ENCODE data around the gene PGLYRP4. TPM values are rescaled to one million over a fixed set of nuclear protein-coding genes. Genes with fewer than 3 reads are reported as not detected.

The PGLYRP4 gene
- total and polyA plus RNA-seq, 2 of the 4 experiments (the other 2 are of a cell fraction) = not detected

GRCh38 chr1:153365696-153366095, 17.1 kb upstream of the PGLYRP4 start:
- Histone ChIP-seq H4K20me1 (ENCODE audit: insufficient read depth, low read length) (no peaks in the 10 kb centered on the region), H3K27ac (ENCODE audit: insufficient read depth, low read length) (no peak overlapping the region), H4K8ac (ENCODE audit: low read depth in 2 of 2, low read length in 2 of 2) (no peak overlapping the region), H3K4me3 (ENCODE audit: insufficient read depth, low read depth, low read length) (no peak overlapping the region), H3K23ac (ENCODE audit: low read depth, low read length) (no peak overlapping the region), H3K27me3 (ENCODE audit: control insufficient read depth, insufficient read depth, low read length) (peaks cover 6% of the 10 kb centered on the region), H3K14ac (replicated peaks; ENCODE audit: low read depth, low read length) (no peak overlapping the region), H3K4me2 (ENCODE audit: low read depth, low read length) (no peak overlapping the region), H3K56ac (ENCODE audit: extremely low read depth, insufficient read depth, low read length) (no peak overlapping the region), H3K18ac (ENCODE audit: low read depth, low read length) (no peak overlapping the region), H2BK5ac (ENCODE audit: low read depth, low read length, poor library complexity, severe bottlenecking) (no peak overlapping the region), H2BK20ac (ENCODE audit: low read depth, low read length) (no peak overlapping the region), H2BK15ac (ENCODE audit: low read depth, low read length) (no peak overlapping the region), H2AK5ac (ENCODE audit: low read depth, low read length) (no peak overlapping the region), H3K4ac (ENCODE audit: low read depth, low read length) (no peak overlapping the region), H3K36me3 (ENCODE audit: control insufficient read depth, insufficient read depth, low read length) (no peaks in the 10 kb centered on the region), H3K9me1 (ENCODE audit: insufficient read depth, low read length) (no peaks in the 10 kb centered on the region), H3K9me3 (ENCODE audit: control insufficient read depth, insufficient read depth, low read length) (no peaks in the 10 kb centered on the region), H4K5ac (ENCODE audit: low read depth, low read length) (no peak overlapping the region), H3K79me1 (ENCODE audit: low read depth in 1 of 2, low read length in 2 of 2) (no peaks in the 10 kb centered on the region), H3K9ac (ENCODE audit: low read depth, low read length) (no peak overlapping the region), H2AK9ac (replicated peaks; ENCODE audit: low read depth, low read length, poor library complexity) (no peak overlapping the region), H2AFZ (replicated peaks; ENCODE audit: low read length, poor library complexity) (no peak overlapping the region), H2BK120ac (ENCODE audit: low read depth, low read length) (no peak overlapping the region), H3K4me1 (ENCODE audit: control insufficient read depth, insufficient read depth, low read length) (no peaks in the 10 kb centered on the region), H4K91ac (ENCODE audit: insufficient read depth, low read depth, low read length) (no peak overlapping the region)
- in situ Hi-C loops (cut with MboI; ENCODE audit: low sequenced_read_pairs) = no loop called here
- WGBS, 2 experiments (ENCODE audit: extremely low coverage in 2 of 2, insufficient read length in 1 of 2) = no CpG with 5 or more reads among the region's 8 CpGs
- no peak for TF ChIP-seq FOS (IDR thresholded peaks at IDR 0.05; ENCODE audit: low read depth, low read length)
- TF ChIP-seq CEBPB (IDR thresholded peaks at IDR 0.05; ENCODE audit: low read depth, low read length) = no peak
- TF ChIP-seq MAFK (IDR thresholded peaks at IDR 0.05; ENCODE audit: low read depth, low read length) = no peak
- TF ChIP-seq NFE2L2 (IDR thresholded peaks at IDR 0.05; ENCODE audit: low read depth, low read length) = no peak
- no peak for TF ChIP-seq BHLHE40 (IDR thresholded peaks at IDR 0.05; ENCODE audit: low read depth, low read length)
- no peak for TF ChIP-seq MAZ (IDR thresholded peaks at IDR 0.05; ENCODE audit: borderline replicate concordance, low read depth, low read length)
- no peak for TF ChIP-seq SMC3 (IDR thresholded peaks at IDR 0.05; ENCODE audit: low read depth, low read length)
- TF ChIP-seq RFX5 (IDR thresholded peaks at IDR 0.05; ENCODE audit: low read depth, low read length) = no peak
- TF ChIP-seq ELK1 (IDR thresholded peaks at IDR 0.05; ENCODE audit: borderline replicate concordance, low read depth, low read length) = no peak
- no peak for TF ChIP-seq CHD1 (IDR thresholded peaks at IDR 0.05; ENCODE audit: low read depth, low read length)
- TF ChIP-seq POLR2A (IDR thresholded peaks at IDR 0.05; ENCODE audit: low read depth, low read length) = no peak
- ChIA-PET CTCF (no interaction called here), POLR2A (ENCODE audit: unreplicated experiment) (no interaction called here)
- ATAC-seq (ENCODE audit: low read depth) (no peak), DNase-seq (no peak)
- BruUV-seq (replicated peaks) = no TSS peak
- intact Hi-C loops (cut with micrococcal nuclease) = no loop called here
- dilution Hi-C loops (cut with HindIII; ENCODE audit: low sequenced_read_pairs, unreplicated experiment) = no loop called here
